K562 (cell line): ENCODE measurements around the gene BTRC. TPM values are rescaled to one million over a fixed set of nuclear protein-coding genes. Genes with fewer than 3 reads are reported as not detected.

Source experiments
- ATAC-seq: fragments of 200-7000 bp; cut with Tn5 transposase; 3 replicates; pipeline ENCODE4 v1.9.1; 2020; ENCODE audit warnings: moderate library complexity
- BruUV-seq: library from RNA; stranded (reverse); fragments of 400-500 nt; replicated peaks from 2 replicates; lab custom pipeline; 2021; lab: Mats Ljungman, UMichigan
- CTCF ChIA-PET: fragments of 300-600 bp; formaldehyde crosslinking; extraction: SDS; loops from one replicate; lab custom pipeline; 2021; ENCODE audit warnings: low intra/inter-chr PET ratio; lab: Yijun Ruan, JAX
- POLR2A ChIA-PET: fragments of 300-600, 350-650 bp; sonication (Branson Sonifier 250); formaldehyde crosslinking; extraction: SDS; loops from one replicate; lab custom pipeline; 2021; ENCODE audit warnings: antibody characterized with exemption, inconsistent platforms; lab: Yijun Ruan, JAX
- DNase-seq, 4 experiments: peaks; one replicate each; pipeline versions ENCODE4 v3.0.0 to v3.0.0-alpha.2; 2011 to 2018; ENCODE audit warnings: low spot score in 3 of 4, mixed read lengths in 3 of 4; ENCODE audit errors: extremely low read depth in 1 of 4
- FAIRE-seq: peaks from 2 replicates; lab custom pipeline; 2011; peaks lifted over from hg19 to GRCh38; lab: Jason Lieb, UNC
- H2AFZ ChIP-seq: 2 replicates; pipeline ENCODE4 v1.6.0; 2011; ENCODE audit warnings: low read depth, low read length, control low read depth, inconsistent platforms
- H3K27ac ChIP-seq: fragments of 200-600 bp; 3 replicates; pipeline ENCODE4 v1.8.0; 2011; ENCODE audit warnings: low read depth, mild to moderate bottlenecking, control low read depth, inconsistent platforms, low read length, moderate library complexity, mixed read lengths; ENCODE audit errors: extremely low read depth
- H3K27me3 ChIP-seq, 2 experiments: fragments of 300-600 bp in 1 of 2; 2 replicates in 1 of 2; 3 replicates in 1 of 2; pipeline versions ENCODE4 v1.6.0 to v1.8.0; 2011; ENCODE audit warnings: inconsistent platforms in 2 of 2, low read length in 2 of 2, mild to moderate bottlenecking in 1 of 2, mixed read lengths in 1 of 2, moderate library complexity in 1 of 2; ENCODE audit not compliant: control insufficient read depth in 2 of 2, insufficient read depth in 2 of 2
- H3K36me3 ChIP-seq: fragments of 300-600 bp; 3 replicates; pipeline ENCODE4 v1.8.0; 2011; ENCODE audit warnings: mild to moderate bottlenecking, low read length, inconsistent platforms; ENCODE audit not compliant: control insufficient read depth, insufficient read depth
- H3K4me1 ChIP-seq, 2 experiments: fragments of 200-600 bp in 1 of 2; replicated peaks in 1 of 2; 2 replicates in 1 of 2; 3 replicates in 1 of 2; pipeline versions ENCODE4 v1.5.1 to v1.8.0; 2011; ENCODE audit warnings: inconsistent platforms in 2 of 2, low read length in 2 of 2, mild to moderate bottlenecking in 1 of 2, mixed read lengths in 1 of 2, moderate library complexity in 1 of 2; ENCODE audit not compliant: control insufficient read depth in 2 of 2, insufficient read depth in 2 of 2
- H3K4me2 ChIP-seq: 2 replicates; pipeline ENCODE4 v1.6.1; 2011; ENCODE audit warnings: low read length, control low read depth, inconsistent platforms, mixed read lengths; ENCODE audit not compliant: insufficient read depth
- H3K4me3 ChIP-seq: fragments of 200-600 bp; sonication (generic), shearing (Covaris generic); 2 replicates; pipeline ENCODE4 v1.5.1; 2016; ENCODE audit warnings: control low read depth, inconsistent platforms
- H3K79me2 ChIP-seq: fragments of 200-600 bp; 3 replicates; pipeline ENCODE4 v1.8.0; 2011; ENCODE audit warnings: low read length, inconsistent platforms; ENCODE audit not compliant: control insufficient read depth, insufficient read depth
- H3K9ac ChIP-seq, 2 experiments: 2 replicates each; pipeline versions ENCODE4 v1.6.0 to v1.6.1; 2011; ENCODE audit warnings: low read depth in 2 of 2, low read length in 2 of 2, control low read depth in 1 of 2, inconsistent platforms in 1 of 2, mild to moderate bottlenecking in 1 of 2, mixed read lengths in 1 of 2; ENCODE audit not compliant: insufficient read depth in 1 of 2
- H3K9me1 ChIP-seq: one replicate; pipeline ENCODE4 v1.6.0; 2011; ENCODE audit warnings: inconsistent platforms, mild to moderate bottlenecking, low read length, moderate library complexity; ENCODE audit not compliant: control insufficient read depth, insufficient read depth
- H3K9me3 ChIP-seq: replicated peaks from 2 replicates; pipeline ENCODE4 v1.5.1; 2011; ENCODE audit warnings: low read depth, low read length, inconsistent platforms; ENCODE audit not compliant: control insufficient read depth, insufficient read depth
- H4K20me1 ChIP-seq: replicated peaks from 2 replicates; pipeline ENCODE4 v1.6.1; 2011; ENCODE audit warnings: low read length, inconsistent platforms, mixed read lengths; ENCODE audit not compliant: control insufficient read depth, insufficient read depth
- ARID3A ChIP-seq: IDR thresholded peaks from 2 replicates; pipeline ENCODE4 v1.6.1; 2012; ENCODE audit warnings: low read depth, low read length, improper control_type of control experiment, borderline replicate concordance
- EP300 ChIP-seq: IDR thresholded peaks from 2 replicates; pipeline ENCODE4 v1.6.1; 2012; ENCODE audit warnings: low read length, improper control_type of control experiment
- HEY1 ChIP-seq: fragments of 250-450 bp; sonication (Bioruptor Pico); IDR thresholded peaks from 2 replicates; pipeline ENCODE4 v1.5.0; 2020; ENCODE audit warnings: mild to moderate bottlenecking, moderate library complexity, borderline replicate concordance
- HIVEP1 ChIP-seq: fragments of 250-450 bp; sonication (Bioruptor Pico); IDR thresholded peaks from 2 replicates; pipeline ENCODE4 v1.4.0; 2020; ENCODE audit warnings: mild to moderate bottlenecking
- HNRNPH1 ChIP-seq: fragments of 200-400 bp; formaldehyde crosslinking; optimal IDR thresholded peaks from 2 replicates; pipeline ENCODE3; 2017; ENCODE audit warnings: low read depth, mild to moderate bottlenecking, low read length, moderate library complexity
- MAZ ChIP-seq, 2 experiments: fragments of 450-650 bp in 1 of 2; sonication (generic) in 1 of 2; formaldehyde crosslinking; IDR thresholded peaks in 1 of 2; conservative IDR thresholded peaks in 1 of 2; 2 replicates each; pipeline versions ENCODE4 v1.4.0 to v1.5.0; 2020; ENCODE audit warnings: mild to moderate bottlenecking in 1 of 2, missing genetic modification reagents in 1 of 2
- MEIS2 ChIP-seq: fragments of 450-650 bp; IDR thresholded peaks from 2 replicates; pipeline ENCODE4 v1.6.1; 2014; ENCODE audit warnings: mild to moderate bottlenecking; ENCODE audit not compliant: partially characterized antibody
- PML ChIP-seq: IDR thresholded peaks from 2 replicates; pipeline ENCODE4 v1.6.1; 2012; ENCODE audit warnings: low read length, inconsistent platforms
- POLR3G ChIP-seq: IDR thresholded peaks from 2 replicates; pipeline ENCODE4 v1.6.1; 2011; ENCODE audit not compliant: insufficient read length, insufficient replicate concordance; ENCODE audit errors: extremely low read depth
- RBM25 ChIP-seq: fragments of 200-400 bp; formaldehyde crosslinking; IDR thresholded peaks from 2 replicates; pipeline ENCODE4 v1.6.1; 2018; ENCODE audit warnings: low read length, low read depth, moderate library complexity; ENCODE audit not compliant: severe bottlenecking
- TSC22D4 ChIP-seq: fragments of 450-650 bp; IDR thresholded peaks from 2 replicates; pipeline ENCODE4 v1.6.1; 2016; ENCODE audit warnings: missing genetic modification characterization, missing biosample characterization, control low read depth
- ZKSCAN1 ChIP-seq: fragments of 150-350 bp; IDR thresholded peaks from 2 replicates; pipeline ENCODE4 v1.6.1; 2016; ENCODE audit warnings: low read depth, low read length
- ZKSCAN3 ChIP-seq: fragments of 250-450 bp; sonication (Bioruptor Pico); IDR thresholded peaks from 2 replicates; pipeline ENCODE4 v1.4.0; 2020
- ZNF583 ChIP-seq: fragments of 250-450 bp; sonication (Bioruptor Pico); IDR thresholded peaks from 2 replicates; pipeline ENCODE4 v1.4.0; 2020
- ZNF75A ChIP-seq: fragments of 450-650 bp; formaldehyde crosslinking; IDR thresholded peaks from 2 replicates; pipeline ENCODE4 v1.4.0; 2020; ENCODE audit warnings: mild to moderate bottlenecking
- WGBS: fragments of 100-300 bp; shearing (Covaris generic); methylation state at CpG from one replicate; pipeline ENCODE4 v1.1.6; 2016; ENCODE audit warnings: low coverage, mixed read lengths; ENCODE audit not compliant: insufficient coverage; ENCODE audit errors: missing lambda C conversion rate; 5-methylcytosine and 5-hydroxymethylcytosine counted together
- in situ Hi-C: fragments of 300-500 bp; cut with MboI; formaldehyde crosslinking; loops from 4 replicates; pipeline ENCODE4 v1.15.0; 2018; ENCODE audit warnings: inconsistent platforms, mixed read lengths
- intact Hi-C: fragments of 100-400 bp; cut with micrococcal nuclease; formaldehyde crosslinking; loops from 2 replicates; pipeline ENCODE4 v1.14.2; 2022
- polyA plus RNA-seq, 8 experiments: library from polyadenylated mRNA; depleted of rRNA in 4 of 8; stranded (reverse) in 5 of 8; unstranded in 3 of 8; fragments of >200 nt; fragmentation: Nextera tagmentation in 2 of 8; fragmentation: Illumina TruSeq in 1 of 8; extraction: Ambion mirVana in 2 of 8; extraction: Trizol in 1 of 8; gene quantifications; 2 replicates each; pipeline versions ENCODE4 v1.2.1 to v1.2.3, GENCODE V29; 2011 to 2014; ENCODE audit warnings: inconsistent platforms in 1 of 8, missing spikeins in 1 of 8
- total RNA-seq, 7 experiments: library from RNA; depleted of rRNA in 6 of 7; stranded (reverse); fragments of >200 nt in 6 of 7; fragmentation: Illumina TruSeq in 2 of 7; extraction: Trizol in 2 of 7; gene quantifications; 2 replicates each; pipeline versions ENCODE4 v1.2.1 to v1.2.3, GENCODE V29; 2011 to 2021; ENCODE audit warnings: low replicate concordance in 1 of 7
- TF ChIP-seq, protein P1 (sequence below), 3 experiments: fragments of 200-800 bp in 1 of 3; fragments of 250-450 bp in 1 of 3; fragments of 450-650 bp in 1 of 3; sonication (Bioruptor Pico) in 1 of 3; sonication (Bioruptor generic) in 1 of 3; formaldehyde crosslinking in 1 of 3; IDR thresholded peaks; 2 replicates each; pipeline versions ENCODE4 v1.6.1 to v1.8.0; 2016 to 2022; ENCODE audit warnings: mild to moderate bottlenecking in 2 of 3, missing genetic modification characterization in 2 of 3, missing compliant biosample characterization in 1 of 3, moderate library complexity in 1 of 3
- TF ChIP-seq, protein P2 (sequence below): fragments of 450-650 bp; conservative IDR thresholded peaks from 2 replicates; pipeline ENCODE4 v1.6.1; 2016; ENCODE audit warnings: missing genetic modification characterization, low read depth, mild to moderate bottlenecking, control low read depth, missing compliant biosample characterization

Gene BTRC
- total and polyA plus RNA-seq, 9 of the 15 experiments (the other 6 are each of a cell fraction or from before 2014, with no cell fraction given), result 1.6 to 15.4 (median 7.0) TPM

DNA sequence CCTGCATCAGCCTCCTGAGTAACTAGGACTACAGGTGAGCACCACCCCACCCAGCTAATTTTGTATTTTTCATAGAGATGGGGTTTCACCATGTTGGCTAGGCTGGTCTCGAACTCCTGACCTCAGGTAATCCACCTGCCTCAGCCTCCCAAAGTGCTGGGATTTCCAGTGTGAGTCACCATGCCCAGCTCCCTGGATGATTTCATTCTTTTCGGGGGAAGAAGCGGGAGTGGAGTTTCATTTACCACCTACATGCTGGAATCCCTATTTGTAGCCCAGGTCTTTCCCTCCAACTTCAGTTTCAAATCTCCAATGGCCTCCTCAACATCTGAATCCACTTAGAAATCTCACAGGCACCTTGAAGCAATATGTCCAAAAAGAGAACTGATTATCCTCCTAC, 2.9 kb upstream of the BTRC start:
- in situ Hi-C loops, result no loop called here
- no TSS peak for BruUV-seq
- Histone ChIP-seq H3K79me2 (peaks cover 14% of the 10 kb centered on the region), H3K4me2 (no peak overlapping the region), H3K9ac (no peak overlapping the region), H3K4me3 (no peak overlapping the region), H2AFZ (no peak overlapping the region), H3K4me1 (peaks cover 0 to 6% of the 10 kb centered on the region in 2 experiments; a peak in 3 of 5 replicates), H3K36me3 (no peaks in the 10 kb centered on the region), H3K9me3 (no peaks in the 10 kb centered on the region), H3K9me1 (no peaks in the 10 kb centered on the region), H4K20me1 (no peaks in the 10 kb centered on the region), H3K27ac (no peak overlapping the region), H3K27me3 (no peaks in the 10 kb centered on the region)
- intact Hi-C loops, result no loop called here
- 0% methylated on average over 2 of the region's 3 CpGs for WGBS
- ChIA-PET CTCF (no interaction called here), POLR2A (no interaction called here)
- ATAC-seq (no peak), DNase-seq (no peak), FAIRE-seq (no peak)
- no peak for TF ChIP-seq POLR3G
- TF ChIP-seq TSC22D4 (tag), result no peak
- TF ChIP-seq MAZ (CRISPR knock-in tag; conservative IDR thresholded peaks at IDR 0.05 in 1 of 2, IDR thresholded peaks at IDR 0.05 in 1 of 2), result no peak
- no peak for TF ChIP-seq ZKSCAN3 (CRISPR knock-in tag)
- TF ChIP-seq, protein P1, sequence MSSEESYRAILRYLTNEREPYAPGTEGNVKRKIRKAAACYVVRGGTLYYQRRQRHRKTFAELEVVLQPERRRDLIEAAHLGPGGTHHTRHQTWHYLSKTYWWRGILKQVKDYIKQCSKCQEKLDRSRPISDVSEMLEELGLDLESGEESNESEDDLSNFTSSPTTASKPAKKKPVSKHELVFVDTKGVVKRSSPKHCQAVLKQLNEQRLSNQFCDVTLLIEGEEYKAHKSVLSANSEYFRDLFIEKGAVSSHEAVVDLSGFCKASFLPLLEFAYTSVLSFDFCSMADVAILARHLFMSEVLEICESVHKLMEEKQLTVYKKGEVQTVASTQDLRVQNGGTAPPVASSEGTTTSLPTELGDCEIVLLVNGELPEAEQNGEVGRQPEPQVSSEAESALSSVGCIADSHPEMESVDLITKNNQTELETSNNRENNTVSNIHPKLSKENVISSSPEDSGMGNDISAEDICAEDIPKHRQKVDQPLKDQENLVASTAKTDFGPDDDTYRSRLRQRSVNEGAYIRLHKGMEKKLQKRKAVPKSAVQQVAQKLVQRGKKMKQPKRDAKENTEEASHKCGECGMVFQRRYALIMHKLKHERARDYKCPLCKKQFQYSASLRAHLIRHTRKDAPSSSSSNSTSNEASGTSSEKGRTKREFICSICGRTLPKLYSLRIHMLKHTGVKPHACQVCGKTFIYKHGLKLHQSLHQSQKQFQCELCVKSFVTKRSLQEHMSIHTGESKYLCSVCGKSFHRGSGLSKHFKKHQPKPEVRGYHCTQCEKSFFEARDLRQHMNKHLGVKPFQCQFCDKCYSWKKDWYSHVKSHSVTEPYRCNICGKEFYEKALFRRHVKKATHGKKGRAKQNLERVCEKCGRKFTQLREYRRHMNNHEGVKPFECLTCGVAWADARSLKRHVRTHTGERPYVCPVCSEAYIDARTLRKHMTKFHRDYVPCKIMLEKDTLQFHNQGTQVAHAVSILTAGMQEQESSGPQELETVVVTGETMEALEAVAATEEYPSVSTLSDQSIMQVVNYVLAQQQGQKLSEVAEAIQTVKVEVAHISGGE (CRISPR knock-in tag; IDR thresholded peaks at IDR 0.05), result no peak
- no peak for TF ChIP-seq HEY1 (CRISPR knock-in tag)
- no peak for TF ChIP-seq ZKSCAN1
- TF ChIP-seq, protein P2, sequence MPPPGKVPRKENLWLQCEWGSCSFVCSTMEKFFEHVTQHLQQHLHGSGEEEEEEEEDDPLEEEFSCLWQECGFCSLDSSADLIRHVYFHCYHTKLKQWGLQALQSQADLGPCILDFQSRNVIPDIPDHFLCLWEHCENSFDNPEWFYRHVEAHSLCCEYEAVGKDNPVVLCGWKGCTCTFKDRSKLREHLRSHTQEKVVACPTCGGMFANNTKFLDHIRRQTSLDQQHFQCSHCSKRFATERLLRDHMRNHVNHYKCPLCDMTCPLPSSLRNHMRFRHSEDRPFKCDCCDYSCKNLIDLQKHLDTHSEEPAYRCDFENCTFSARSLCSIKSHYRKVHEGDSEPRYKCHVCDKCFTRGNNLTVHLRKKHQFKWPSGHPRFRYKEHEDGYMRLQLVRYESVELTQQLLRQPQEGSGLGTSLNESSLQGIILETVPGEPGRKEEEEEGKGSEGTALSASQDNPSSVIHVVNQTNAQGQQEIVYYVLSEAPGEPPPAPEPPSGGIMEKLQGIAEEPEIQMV (tag), result no peak
- TF ChIP-seq HNRNPH1, result no peak
- no peak for TF ChIP-seq ZNF583 (CRISPR knock-in tag)
- TF ChIP-seq MEIS2, result no peak
- TF ChIP-seq HIVEP1 (CRISPR knock-in tag), result no peak
- no peak for TF ChIP-seq PML
- TF ChIP-seq EP300, result no peak
- no peak for TF ChIP-seq RBM25
- TF ChIP-seq ARID3A, result no peak
- no peak for TF ChIP-seq ZNF75A
